DOHH2 (cell line): ENCODE results near the gene GDI1.

Experiments
- CTCF ChIP-seq: fragments of 200-600 bp; sonication (generic); IDR thresholded peaks from one replicate; pipeline ENCODE4 v1.5.1; 2014; ENCODE audit warnings: antibody characterized with exemption, mild to moderate bottlenecking, low read depth, low read length; ENCODE audit not compliant: poor library complexity, severe bottlenecking
- EZH2phosphoT487 ChIP-seq: fragments of 200-600 bp; sonication (generic); IDR thresholded peaks from 2 replicates; pipeline ENCODE4 v1.6.1; 2017; ENCODE audit warnings: borderline replicate concordance, mild to moderate bottlenecking, antibody characterized with exemption, low read length, moderate library complexity, mixed read lengths

- TF ChIP-seq CTCF (no peak), EZH2phosphoT487 (no peak)
Observed at GRCh38 chrX:154409222-154409871, 27.6 kb upstream of the GDI1 start, which contains the start of gene DNASE1L1.
